ENCODE results near the gene CCDC134.

DNA sequence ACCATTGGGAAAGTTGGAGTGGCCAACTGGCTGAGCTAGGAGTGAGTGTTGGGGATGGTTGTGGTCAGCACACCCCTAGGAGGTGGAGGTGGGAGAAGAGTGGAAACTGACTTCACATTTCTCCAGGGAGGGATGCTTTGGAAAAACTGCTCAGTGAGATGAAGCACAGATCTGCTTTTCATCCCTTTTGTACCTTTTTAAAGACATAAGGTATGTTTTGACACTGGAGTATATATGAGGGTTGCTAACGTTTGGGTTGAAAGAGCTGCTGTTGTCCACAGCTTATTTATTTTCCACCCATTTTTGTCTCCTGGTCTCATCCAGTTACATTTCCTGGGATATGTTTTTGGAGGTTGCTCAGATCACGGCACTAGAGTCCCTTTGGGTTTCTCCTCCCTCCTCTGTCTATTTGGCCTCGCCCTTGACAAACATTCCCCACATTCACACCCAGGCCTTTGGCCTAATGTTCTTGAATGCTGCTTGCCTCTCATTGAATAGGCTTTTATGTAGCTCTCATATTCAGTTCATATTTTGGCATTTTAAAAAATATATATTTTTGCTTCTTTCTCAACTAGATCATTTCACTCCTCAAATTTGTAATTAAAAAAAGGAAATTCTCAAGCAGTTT, 40.7 kb downstream of the CCDC134 start:
- TF ChIP-seq, protein P1, sequence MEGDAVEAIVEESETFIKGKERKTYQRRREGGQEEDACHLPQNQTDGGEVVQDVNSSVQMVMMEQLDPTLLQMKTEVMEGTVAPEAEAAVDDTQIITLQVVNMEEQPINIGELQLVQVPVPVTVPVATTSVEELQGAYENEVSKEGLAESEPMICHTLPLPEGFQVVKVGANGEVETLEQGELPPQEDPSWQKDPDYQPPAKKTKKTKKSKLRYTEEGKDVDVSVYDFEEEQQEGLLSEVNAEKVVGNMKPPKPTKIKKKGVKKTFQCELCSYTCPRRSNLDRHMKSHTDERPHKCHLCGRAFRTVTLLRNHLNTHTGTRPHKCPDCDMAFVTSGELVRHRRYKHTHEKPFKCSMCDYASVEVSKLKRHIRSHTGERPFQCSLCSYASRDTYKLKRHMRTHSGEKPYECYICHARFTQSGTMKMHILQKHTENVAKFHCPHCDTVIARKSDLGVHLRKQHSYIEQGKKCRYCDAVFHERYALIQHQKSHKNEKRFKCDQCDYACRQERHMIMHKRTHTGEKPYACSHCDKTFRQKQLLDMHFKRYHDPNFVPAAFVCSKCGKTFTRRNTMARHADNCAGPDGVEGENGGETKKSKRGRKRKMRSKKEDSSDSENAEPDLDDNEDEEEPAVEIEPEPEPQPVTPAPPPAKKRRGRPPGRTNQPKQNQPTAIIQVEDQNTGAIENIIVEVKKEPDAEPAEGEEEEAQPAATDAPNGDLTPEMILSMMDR (IDR thresholded peaks at IDR 0.05) = no peak
- TF ChIP-seq POLR2A (IDR thresholded peaks at IDR 0.05) = no peak
